ENCODE data around the gene TPK1. TPM values are rescaled to one million over a fixed set of nuclear protein-coding genes. Genes with fewer than 3 reads are reported as not detected.

Gene TPK1
- total and polyA plus RNA-seq, 3 donors from 2014 or later: 10.9 to 17.2 (median 12.6) TPM

DNA sequence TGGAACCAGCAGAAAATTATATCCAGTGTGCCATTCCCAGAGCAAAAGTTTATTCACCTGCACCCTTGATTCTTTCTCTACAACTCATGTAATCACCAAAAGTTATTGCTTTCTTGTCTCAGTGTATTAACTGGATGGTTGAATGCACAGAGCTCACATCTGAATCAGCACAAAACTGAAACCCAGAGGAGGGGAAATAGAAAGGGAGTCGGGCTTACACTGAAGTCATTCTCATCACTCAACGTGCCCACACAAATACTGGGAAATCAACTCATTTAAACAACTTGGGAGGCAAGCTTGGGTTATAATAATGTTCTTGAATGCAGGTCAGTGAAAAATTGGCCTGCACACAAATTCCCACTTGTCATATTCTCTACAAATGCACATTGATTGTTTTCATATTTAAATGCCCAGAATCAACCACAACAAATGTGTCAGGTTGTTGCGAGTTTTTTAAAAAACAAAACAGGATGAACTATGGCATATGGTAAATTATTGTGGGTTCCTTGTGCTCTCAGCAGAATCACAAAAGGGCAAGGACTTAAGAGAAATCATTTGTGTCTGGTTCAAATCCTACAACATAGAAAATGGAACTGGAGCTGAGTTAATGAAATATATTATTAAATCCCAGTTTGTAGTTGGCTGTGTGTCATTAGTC is 306.5 kb downstream of the TPK1 start:
- intact Hi-C loops (cut with DNase I; ENCODE audit: low total_unique reads): no loop called here
- no peak for DNase-seq
- Histone ChIP-seq H3K27ac (no peak overlapping the region), H3K9me3 (no peaks in the 10 kb centered on the region), H3K36me3 (ENCODE audit: low read depth, missing control alignments) (no peaks in the 10 kb centered on the region), H3K27me3 (no peaks in the 10 kb centered on the region), H3K4me1 (no peaks in the 10 kb centered on the region), H3K4me3 (no peak overlapping the region)
- WGBS, 2 donors: 78 to 82% methylated on average over 3 of the region's 3 CpGs
- TF ChIP-seq, protein P1, sequence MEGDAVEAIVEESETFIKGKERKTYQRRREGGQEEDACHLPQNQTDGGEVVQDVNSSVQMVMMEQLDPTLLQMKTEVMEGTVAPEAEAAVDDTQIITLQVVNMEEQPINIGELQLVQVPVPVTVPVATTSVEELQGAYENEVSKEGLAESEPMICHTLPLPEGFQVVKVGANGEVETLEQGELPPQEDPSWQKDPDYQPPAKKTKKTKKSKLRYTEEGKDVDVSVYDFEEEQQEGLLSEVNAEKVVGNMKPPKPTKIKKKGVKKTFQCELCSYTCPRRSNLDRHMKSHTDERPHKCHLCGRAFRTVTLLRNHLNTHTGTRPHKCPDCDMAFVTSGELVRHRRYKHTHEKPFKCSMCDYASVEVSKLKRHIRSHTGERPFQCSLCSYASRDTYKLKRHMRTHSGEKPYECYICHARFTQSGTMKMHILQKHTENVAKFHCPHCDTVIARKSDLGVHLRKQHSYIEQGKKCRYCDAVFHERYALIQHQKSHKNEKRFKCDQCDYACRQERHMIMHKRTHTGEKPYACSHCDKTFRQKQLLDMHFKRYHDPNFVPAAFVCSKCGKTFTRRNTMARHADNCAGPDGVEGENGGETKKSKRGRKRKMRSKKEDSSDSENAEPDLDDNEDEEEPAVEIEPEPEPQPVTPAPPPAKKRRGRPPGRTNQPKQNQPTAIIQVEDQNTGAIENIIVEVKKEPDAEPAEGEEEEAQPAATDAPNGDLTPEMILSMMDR (IDR thresholded peaks at IDR 0.05): no peak
- TF ChIP-seq POLR2A (IDR thresholded peaks at IDR 0.05): no peak

DNA sequence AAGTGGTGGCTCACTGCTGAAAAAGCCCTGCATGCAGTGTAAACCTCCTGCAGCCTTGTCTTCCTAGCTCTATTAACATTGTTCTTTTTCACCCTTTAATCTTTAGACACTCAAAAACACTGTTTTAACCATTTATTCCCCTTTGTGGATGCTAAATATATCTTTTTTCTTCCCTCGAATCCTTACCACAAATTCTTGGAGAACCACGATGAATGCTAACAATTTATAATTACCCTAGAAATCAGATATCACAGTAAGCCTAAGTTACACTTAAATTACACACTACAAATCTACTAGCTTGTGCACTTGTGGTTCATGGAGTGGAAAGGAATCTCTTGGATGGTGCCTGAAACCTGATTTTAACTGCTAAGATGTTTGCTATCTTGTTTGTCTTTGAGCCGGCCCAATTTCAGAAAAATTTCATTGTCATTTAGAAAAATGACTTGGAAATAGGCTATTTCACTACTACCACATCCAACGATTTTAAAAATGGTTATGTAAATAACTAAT is 307.3 kb downstream of the TPK1 start:
- Histone ChIP-seq H3K4me1 (no peaks in the 10 kb centered on the region), H3K4me3 (no peak overlapping the region), H3K27ac (no peak overlapping the region), H3K9me3 (no peaks in the 10 kb centered on the region), H3K27me3 (no peaks in the 10 kb centered on the region), H3K36me3 (ENCODE audit: low read depth, missing control alignments) (no peaks in the 10 kb centered on the region)
- TF ChIP-seq, protein P1 (IDR thresholded peaks at IDR 0.05): no peak
- TF ChIP-seq POLR2A (IDR thresholded peaks at IDR 0.05): no peak
- intact Hi-C loops (cut with DNase I; ENCODE audit: low total_unique reads): no loop called here
- WGBS, 2 donors: 90 to 93% methylated on average over 4 of the region's 4 CpGs
- DNase-seq: no peak

DNA sequence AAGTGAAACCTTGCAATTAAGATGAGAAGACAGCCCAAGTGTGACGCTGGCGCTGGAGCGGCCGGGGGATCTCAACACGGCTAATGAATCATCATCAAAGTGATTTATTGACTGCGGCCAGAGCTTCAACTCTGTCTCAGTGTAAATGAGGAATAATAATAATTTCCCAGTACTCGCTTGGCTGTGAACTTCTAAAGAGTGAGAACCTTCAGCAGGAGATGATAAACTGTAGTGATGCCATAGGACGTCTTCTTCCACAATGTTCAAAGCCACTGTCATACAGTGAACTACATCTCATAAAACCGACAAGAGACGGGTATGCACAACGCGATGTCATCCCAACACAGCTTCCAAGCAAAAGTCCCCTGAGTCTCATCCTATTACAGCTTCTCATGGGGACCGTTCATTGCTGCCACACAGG is 308.8 kb downstream of the TPK1 start:
- Histone ChIP-seq H3K27ac (no peak overlapping the region), H3K4me3 (no peak overlapping the region), H3K36me3 (ENCODE audit: low read depth, missing control alignments) (no peaks in the 10 kb centered on the region), H3K27me3 (no peaks in the 10 kb centered on the region), H3K9me3 (no peaks in the 10 kb centered on the region), H3K4me1 (no peaks in the 10 kb centered on the region)
- intact Hi-C loops (cut with DNase I; ENCODE audit: low total_unique reads): no loop called here
- no peak for DNase-seq
- TF ChIP-seq POLR2A (IDR thresholded peaks at IDR 0.05): no peak
- TF ChIP-seq, protein P1 (IDR thresholded peaks at IDR 0.05): no peak
- WGBS, 2 donors: 45 to 55% methylated on average over 13 of the region's 13 CpGs

DNA sequence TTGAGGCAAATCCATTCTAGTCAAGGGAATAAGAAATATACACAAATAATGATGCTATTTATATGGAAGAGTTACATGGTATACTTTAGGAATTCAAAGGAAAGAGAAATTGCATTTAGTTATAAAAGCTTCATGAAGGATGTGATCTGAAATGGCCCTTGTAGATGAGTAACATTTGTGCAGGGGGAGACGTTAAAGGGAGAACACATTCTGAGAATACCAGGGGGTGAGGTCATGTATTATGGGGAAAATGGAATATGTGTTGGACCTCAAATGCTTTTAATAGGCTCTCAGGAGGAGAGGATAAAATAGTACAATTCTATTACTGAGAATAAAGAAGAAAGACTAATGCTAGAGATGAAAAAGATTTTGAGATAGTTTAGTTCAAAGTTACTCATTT is 309.9 kb downstream of the TPK1 start:
- Histone ChIP-seq H3K9me3 (no peaks in the 10 kb centered on the region), H3K4me3 (no peak overlapping the region), H3K36me3 (ENCODE audit: low read depth, missing control alignments) (no peaks in the 10 kb centered on the region), H3K27ac (no peak overlapping the region), H3K27me3 (no peaks in the 10 kb centered on the region), H3K4me1 (no peaks in the 10 kb centered on the region)
- 48 to 54% methylated on average over 1 of the region's 1 CpG for WGBS, 2 donors
- TF ChIP-seq, protein P1 (IDR thresholded peaks at IDR 0.05): no peak
- no peak for TF ChIP-seq POLR2A (IDR thresholded peaks at IDR 0.05)
- intact Hi-C loops (cut with DNase I; ENCODE audit: low total_unique reads): no loop called here
- DNase-seq: no peak

DNA sequence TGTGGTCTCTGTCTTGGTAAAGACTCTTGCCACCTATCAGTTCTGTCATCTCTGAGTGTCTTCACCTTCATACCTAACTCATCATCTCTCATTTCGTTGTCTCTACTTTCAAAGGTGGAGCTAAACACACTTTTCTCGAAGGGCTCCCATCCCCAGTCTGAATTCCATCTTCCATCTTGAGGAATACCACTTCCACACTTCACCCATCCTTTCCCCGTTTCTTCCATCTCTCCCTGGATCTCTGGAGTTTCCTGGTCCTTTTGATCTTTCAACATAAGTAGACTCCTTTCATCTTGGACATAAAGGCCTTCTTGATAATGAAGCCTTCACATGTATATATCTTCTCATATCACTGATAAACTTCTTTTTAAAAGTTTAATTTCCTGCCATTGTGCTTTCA is 311.6 kb downstream of the TPK1 start:
- DNase-seq: no peak
- no peaks in the 10 kb centered on the region for H3K36me3 ChIP-seq (ENCODE audit: low read depth, missing control alignments)
- 91 to 94% methylated on average over 3 of the region's 3 CpGs for WGBS, 2 donors
- TF ChIP-seq, protein P1 (IDR thresholded peaks at IDR 0.05): no peak
- TF ChIP-seq POLR2A (IDR thresholded peaks at IDR 0.05): no peak
- intact Hi-C loops (cut with DNase I; ENCODE audit: low total_unique reads): no loop called here
- no peaks in the 10 kb centered on the region for H3K9me3 ChIP-seq
- no peaks in the 10 kb centered on the region for H3K27me3 ChIP-seq
- no peaks in the 10 kb centered on the region for H3K4me1 ChIP-seq
- no peak overlapping the region for H3K27ac ChIP-seq
- H3K4me3 ChIP-seq: no peak overlapping the region
